GM21619 (cell line): ENCODE data around the gene PTGES3.

ENCODE experiments used
- ATAC-seq: cut with Tn5 transposase; IDR thresholded peaks from one replicate; pipeline ENCODE4 v1.9.1; 2021; ENCODE audit not compliant: unreplicated experiment

PTGES3 gene

GRCh38 chr12:56630180-56630632 lies 57.9 kb downstream of the PTGES3 start, which contains the start of gene BAZ2A:
Gene BAZ2A (minus strand): TSS chr12:56630326. CDS start chr12:56617530, 12,796 bp downstream.
- ATAC-seq: peak; percentile 51

GRCh38 chr12:56629459-56630179 lies 58.5 kb downstream of the PTGES3 start:
- ATAC-seq: peak; percentile 5

GRCh38 chr12:56628671-56629458 lies 59.2 kb downstream of the PTGES3 start:
- no peak for ATAC-seq

GRCh38 chr12:56626701-56627100 lies 61.4 kb downstream of the PTGES3 start:
- no peak for ATAC-seq

GRCh38 chr12:56622535-56622934 lies 65.5 kb downstream of the PTGES3 start:
- ATAC-seq: no peak

GRCh38 chr12:56616925-56617324 lies 71.2 kb downstream of the PTGES3 start:
- no peak for ATAC-seq

- ATAC-seq: no peak
Measured at GRCh38 chr12:56616244-56616643, 71.8 kb downstream of the PTGES3 start.

GRCh38 chr12:56614627-56615026 lies 73.5 kb downstream of the PTGES3 start:
- ATAC-seq: no peak
